Measurements from ENCODE around the gene KMT2C. TPM values are rescaled to one million over a fixed set of nuclear protein-coding genes. Genes with fewer than 3 reads are reported as not detected.

KMT2C gene
- total and polyA plus RNA-seq, 7 donors: 5.8 to 82.3 (median 45.7) TPM

- Histone ChIP-seq H3K27ac (peak overlapping the region; percentile 47), H3K36me3 (ENCODE audit: insufficient read depth in 1 of 2, low read depth in 1 of 2) (no peaks in the 10 kb centered on the region), H3K4me1 (peaks cover 67% of the 10 kb centered on the region), H3K4me3 (no peak overlapping the region), H3K27me3 (ENCODE audit: insufficient read depth in 3 of 3, low read length in 2 of 3) (no peaks in the 10 kb centered on the region), H3K9me3 (no peaks in the 10 kb centered on the region)
- ATAC-seq (peak; percentile 43 to 66 (median 52)), DNase-seq (no peak)
- no peak for TF ChIP-seq CTCF (IDR thresholded peaks at IDR 0.05)
- intact Hi-C loops (cut with DNase I): no loop called here
- WGBS, 3 donors: 63 to 73% (median 72%) methylated on average over 6 of the region's 6 CpGs
Measured at GRCh38 chr7:152365982-152366603, 69.7 kb downstream of the KMT2C start.

- no peak for TF ChIP-seq CTCF (IDR thresholded peaks at IDR 0.05)
- DNase-seq (no peak), ATAC-seq (peak in 3 of 4 donors; percentile 43 to 57 (median 46))
- WGBS, 3 donors: 16 to 33% (median 23%) methylated on average over 1 of the region's 1 CpG
- Histone ChIP-seq H3K4me1 (peaks cover 62% of the 10 kb centered on the region), H3K36me3 (ENCODE audit: insufficient read depth in 1 of 2, low read depth in 1 of 2) (no peaks in the 10 kb centered on the region), H3K27me3 (ENCODE audit: insufficient read depth in 3 of 3, low read length in 2 of 3) (no peaks in the 10 kb centered on the region), H3K27ac (no peak overlapping the region), H3K9me3 (no peaks in the 10 kb centered on the region), H3K4me3 (no peak overlapping the region)
- intact Hi-C loops (cut with DNase I): no loop called here
Measured at GRCh38 chr7:152363798-152364197, 72.0 kb downstream of the KMT2C start.

- TF ChIP-seq CTCF (IDR thresholded peaks at IDR 0.05): no peak
- 59 to 66% (median 63%) methylated on average over 6 of the region's 6 CpGs for WGBS, 3 donors
- ATAC-seq (no peak), DNase-seq (no peak)
- Histone ChIP-seq H3K4me3 (no peak overlapping the region), H3K9me3 (no peaks in the 10 kb centered on the region), H3K36me3 (ENCODE audit: insufficient read depth in 1 of 2, low read depth in 1 of 2) (peaks cover 0 to 6% of the 10 kb centered on the region in 2 donors), H3K4me1 (peaks cover 51% of the 10 kb centered on the region), H3K27ac (no peak overlapping the region), H3K27me3 (ENCODE audit: insufficient read depth in 3 of 3, low read length in 2 of 3) (no peaks in the 10 kb centered on the region)
- intact Hi-C loops (cut with DNase I): no loop called here
Measured at GRCh38 chr7:152362128-152362926, 73.5 kb downstream of the KMT2C start.

- Histone ChIP-seq H3K4me1 (peaks cover 5% of the 10 kb centered on the region), H3K36me3 (ENCODE audit: insufficient read depth in 1 of 2, low read depth in 1 of 2) (peaks cover 0 to 13% of the 10 kb centered on the region in 2 donors), H3K27ac (no peak overlapping the region), H3K4me3 (no peak overlapping the region), H3K9me3 (no peaks in the 10 kb centered on the region), H3K27me3 (ENCODE audit: insufficient read depth in 3 of 3, low read length in 2 of 3) (no peaks in the 10 kb centered on the region)
- DNase-seq (no peak), ATAC-seq (no peak)
- intact Hi-C loops (cut with DNase I): no loop called here
- TF ChIP-seq CTCF (IDR thresholded peaks at IDR 0.05): no peak
- 50 to 75% (median 72%) methylated on average over 2 of the region's 2 CpGs for WGBS, 3 donors
Measured at GRCh38 chr7:152355474-152356057, 80.2 kb downstream of the KMT2C start.
